CD1c-positive myeloid dendritic cell (primary cell): ENCODE results near the gene ZNFX1.
"Not testable (repeated sequence)": the region's sequence is repeated elsewhere in the genome, so short reads cannot be mapped to it uniquely, and the experiment has no call there.

Experiments used
- DNase-seq: peaks from one replicate; pipeline ENCODE4 v3.0.0-alpha.2; 2016; ENCODE audit errors: extremely low spot score

ZNFX1 gene

DNA sequence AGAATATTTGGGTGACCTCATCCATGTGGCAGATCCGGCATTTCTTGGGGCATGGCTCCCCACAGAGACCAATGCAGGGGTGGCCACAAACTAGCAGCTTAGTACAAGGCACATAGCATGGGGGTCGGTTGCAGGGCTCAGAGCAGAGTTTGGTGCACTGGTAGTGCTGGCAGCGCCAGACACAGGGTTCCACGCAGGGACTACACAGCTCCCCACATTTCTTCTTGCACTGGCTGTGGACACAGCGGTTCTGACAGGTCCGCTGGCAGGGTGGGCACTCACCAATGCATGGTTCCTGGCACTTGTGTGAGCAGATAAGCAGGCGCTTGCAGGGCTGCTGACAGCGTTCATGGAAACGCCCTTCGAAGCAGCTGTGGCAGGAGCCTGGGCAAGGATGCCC, 29.6 kb downstream of the ZNFX1 start:
- DNase-seq: no peak

DNA sequence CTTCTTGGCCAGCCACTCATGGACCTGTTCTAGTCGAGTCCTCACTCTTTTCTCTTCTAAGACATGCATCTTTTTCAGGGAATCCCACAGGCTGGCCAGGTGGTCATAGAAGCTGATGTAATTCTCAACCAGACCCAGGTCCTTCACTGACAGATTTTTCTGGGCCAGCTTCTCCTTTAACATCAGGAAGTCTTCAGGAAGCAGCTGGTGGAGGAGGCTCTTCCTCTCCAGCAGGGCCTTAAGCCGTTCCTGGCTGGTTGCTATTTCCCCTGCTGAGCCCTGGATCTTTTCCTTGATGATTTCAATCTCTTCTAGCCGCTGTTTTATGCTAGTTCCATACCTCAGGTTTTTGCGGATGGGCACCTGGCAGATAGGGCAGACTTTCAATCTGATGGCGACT, 30.1 kb downstream of the ZNFX1 start:
- DNase-seq: no peak

GRCh38 chr20:49247169-49247723, 30.6 kb downstream of the ZNFX1 start:
- no peak for DNase-seq

DNA sequence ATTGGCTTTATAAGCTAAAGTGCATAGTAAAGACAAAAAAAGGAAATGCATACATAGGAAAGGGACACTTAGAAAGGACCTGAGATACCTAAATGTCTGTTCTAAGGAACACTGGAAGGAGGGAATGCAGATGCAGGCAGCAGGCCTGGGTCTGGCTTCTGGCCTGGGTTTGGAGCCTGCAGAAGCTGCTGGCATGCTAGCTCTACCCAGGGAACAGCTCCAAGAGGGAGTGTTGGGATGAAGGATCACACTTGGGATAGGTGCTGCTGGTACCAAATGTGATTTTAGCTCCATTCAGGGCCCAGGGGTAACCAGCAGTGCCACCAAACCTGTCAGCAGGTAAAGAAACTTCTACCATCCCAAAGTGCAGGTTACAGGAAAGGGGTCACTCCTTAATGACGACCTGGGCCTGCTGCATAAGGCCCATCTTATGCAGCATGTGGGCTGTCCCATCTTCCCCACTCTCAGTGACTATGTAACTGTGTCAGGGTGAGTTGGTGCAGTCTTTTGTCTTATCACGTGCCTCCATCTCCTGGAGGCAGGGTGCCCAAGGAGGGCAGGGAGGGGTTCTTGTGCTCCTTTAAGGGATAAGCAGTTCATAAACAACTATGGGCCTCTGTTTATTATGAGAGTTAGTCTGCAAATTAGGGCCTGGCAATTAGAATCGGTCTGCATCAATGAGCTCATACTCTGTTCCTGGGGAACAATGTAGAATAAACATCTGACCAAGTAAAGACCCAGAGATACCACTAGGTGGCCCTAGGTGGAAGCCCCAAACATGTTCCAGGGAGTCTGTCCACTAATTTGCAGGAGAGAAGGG, 31.7 kb downstream of the ZNFX1 start:
- peak; percentile 29 for DNase-seq

DNA sequence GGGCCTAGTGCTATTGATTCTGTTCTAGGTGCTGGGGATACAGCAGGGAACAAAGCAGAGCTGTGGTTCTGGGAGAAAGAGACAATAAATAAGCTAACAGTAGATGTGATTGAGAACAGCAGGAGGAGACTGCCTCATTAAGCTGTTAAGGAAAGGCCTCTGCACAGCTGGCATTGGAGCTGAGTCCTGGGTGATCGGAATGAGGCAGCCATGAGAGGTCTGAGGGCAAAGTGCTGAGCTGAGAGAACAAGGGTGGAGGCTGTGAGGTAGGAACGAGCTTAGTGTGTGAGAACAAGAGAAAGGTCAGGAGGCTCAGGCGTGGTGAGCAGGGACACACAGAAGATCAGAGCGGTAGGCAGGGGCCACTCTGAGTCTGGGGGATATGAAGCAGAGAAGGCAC, 40.3 kb downstream of the ZNFX1 start:
- no peak for DNase-seq

DNA sequence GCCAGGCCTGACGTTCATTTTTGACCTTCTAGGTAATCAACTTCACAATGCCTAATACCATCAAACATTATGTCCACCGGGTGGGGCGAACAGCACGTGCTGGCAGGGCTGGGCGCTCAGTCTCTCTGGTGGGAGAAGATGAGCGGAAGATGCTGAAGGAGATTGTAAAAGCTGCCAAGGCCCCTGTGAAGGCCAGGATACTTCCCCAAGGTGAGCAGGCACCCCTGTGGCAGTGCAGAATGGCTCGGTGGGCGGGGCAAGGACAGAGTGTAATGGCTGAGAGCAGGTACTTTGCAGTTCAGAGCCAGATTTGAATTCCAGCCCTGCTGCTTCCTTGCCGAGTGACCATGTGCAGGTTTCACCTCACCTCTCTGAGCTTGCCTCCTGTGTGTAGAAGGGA, 41.6 kb downstream of the ZNFX1 start:
- no peak for DNase-seq

DNA sequence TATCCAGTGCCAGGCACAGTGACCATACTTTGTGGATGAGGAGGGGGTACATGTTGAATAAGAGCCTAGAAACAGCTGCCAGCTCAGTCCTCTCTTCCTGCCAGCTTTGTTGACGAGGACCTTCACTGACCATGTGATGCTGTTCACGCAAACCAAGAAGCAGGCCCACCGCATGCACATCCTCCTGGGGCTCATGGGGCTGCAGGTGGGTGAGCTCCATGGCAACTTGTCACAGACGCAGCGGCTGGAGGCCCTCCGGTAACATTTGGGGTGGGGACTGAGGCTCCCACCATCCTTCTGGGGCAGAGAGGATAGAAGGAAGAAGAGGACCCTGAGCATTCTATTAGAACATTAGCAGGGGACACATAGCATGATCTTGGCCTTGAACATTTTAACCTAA, 43.0 kb downstream of the ZNFX1 start:
- DNase-seq: no peak

DNA sequence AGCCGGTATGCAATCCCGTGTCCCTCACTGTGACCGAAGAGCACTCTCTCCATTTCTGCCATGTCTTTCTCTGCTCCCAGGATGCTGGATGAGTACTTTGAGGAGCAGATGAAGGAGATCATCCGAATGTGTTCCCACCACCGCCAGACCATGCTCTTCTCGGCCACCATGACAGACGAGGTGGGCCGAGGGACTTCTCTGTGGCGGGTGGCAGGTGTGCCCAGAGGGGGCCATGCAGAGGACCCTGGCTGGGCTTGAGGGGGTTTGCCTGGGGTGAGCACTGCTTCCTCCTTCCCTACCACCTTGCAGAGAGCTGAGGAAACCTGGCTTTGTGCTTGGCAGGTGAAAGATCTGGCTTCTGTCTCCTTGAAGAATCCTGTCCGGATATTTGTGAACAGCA, 44.6 kb downstream of the ZNFX1 start:
- no peak for DNase-seq

GRCh38 chr20:49231471-49231870, 46.4 kb downstream of the ZNFX1 start:
- no peak for DNase-seq

- peak; percentile 88 for DNase-seq
Measured at GRCh38 chr20:49230561-49231133, 47.2 kb downstream of the ZNFX1 start.

DNA sequence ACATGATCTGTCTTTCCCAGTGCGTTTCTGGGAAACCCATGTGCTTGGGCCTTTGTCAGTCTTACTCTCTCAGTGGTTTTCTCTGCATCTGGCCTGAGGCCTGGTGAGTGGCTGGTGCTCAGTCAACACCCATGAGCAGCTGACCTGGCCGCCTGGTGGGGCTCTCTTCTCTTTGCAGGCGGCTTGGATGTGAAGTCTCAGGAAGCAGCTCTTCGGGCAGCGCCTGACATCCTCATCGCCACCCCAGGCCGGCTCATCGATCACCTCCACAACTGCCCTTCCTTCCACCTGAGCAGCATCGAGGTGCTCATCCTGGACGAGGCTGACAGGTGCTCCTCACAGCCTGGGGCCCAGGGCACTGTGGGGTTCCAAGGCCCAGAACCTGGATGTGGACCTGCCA, 47.8 kb downstream of the ZNFX1 start:
- DNase-seq: no peak

DNA sequence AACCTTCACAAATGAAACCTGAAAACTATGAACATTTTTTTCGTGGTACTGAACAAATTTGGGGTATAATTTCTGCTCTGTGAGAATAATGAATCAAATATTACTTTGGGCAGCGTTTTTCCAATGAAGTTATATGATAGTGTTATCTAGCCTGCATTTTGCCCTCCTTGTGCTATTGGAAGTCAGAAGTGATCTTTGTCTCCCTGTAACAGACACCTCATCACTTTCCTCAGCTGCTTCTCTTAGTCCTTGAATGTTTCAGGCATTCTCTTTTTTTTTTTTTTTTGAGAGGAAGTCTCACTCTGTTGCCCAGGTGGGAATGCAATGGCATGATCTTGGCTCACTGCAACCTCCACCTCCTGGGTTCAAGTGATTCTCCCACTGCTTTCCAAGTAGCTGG, 48.5 kb downstream of the ZNFX1 start:
- DNase-seq: no peak

- no peak for DNase-seq
Measured at GRCh38 chr20:49228676-49229075, 49.2 kb downstream of the ZNFX1 start.

GRCh38 chr20:49225896-49226295, 52.0 kb downstream of the ZNFX1 start:
- no peak for DNase-seq

- DNase-seq: no peak
Measured at GRCh38 chr20:49219924-49220831, 57.7 kb downstream of the ZNFX1 start.

- DNase-seq: peak; percentile 100
Measured at GRCh38 chr20:49219091-49219923, 58.5 kb downstream of the ZNFX1 start, which contains the start of gene DDX27. TSS of gene DDX27 (plus strand) at chr20:49219416. CDS start at chr20:49219449, 33 bp downstream.

GRCh38 chr20:49218739-49219090, 59.1 kb downstream of the ZNFX1 start:
- not testable (repeated sequence) for DNase-seq

DNA sequence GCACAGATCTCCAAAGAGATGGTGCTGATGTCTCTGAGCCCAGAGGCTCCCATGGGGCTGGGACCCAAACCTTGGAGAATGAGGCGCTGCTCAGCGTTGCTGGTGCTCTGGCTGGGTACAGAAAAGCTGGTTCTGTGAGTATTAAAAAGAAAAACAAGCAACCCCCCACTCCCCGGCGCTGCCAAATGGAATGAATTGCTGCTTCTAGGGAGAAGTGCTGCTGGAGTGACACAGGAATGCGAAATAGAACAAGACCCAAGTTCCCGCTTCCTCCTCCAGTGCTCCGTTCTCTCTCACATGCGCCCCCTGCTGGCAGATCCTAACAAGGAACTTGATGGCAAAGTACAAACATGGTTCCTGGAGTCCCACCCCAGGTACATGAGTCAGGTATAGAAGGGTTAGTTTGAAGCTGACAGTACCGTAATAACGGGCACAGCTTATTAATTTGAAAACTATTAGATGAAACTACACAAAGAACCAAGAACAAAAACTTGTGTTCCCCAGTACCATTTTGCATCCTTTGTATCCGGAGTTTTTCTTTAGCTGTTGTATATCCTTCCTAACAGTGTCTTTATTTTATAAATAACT, 60.8 kb downstream of the ZNFX1 start:
- DNase-seq: peak; percentile 96

DNA sequence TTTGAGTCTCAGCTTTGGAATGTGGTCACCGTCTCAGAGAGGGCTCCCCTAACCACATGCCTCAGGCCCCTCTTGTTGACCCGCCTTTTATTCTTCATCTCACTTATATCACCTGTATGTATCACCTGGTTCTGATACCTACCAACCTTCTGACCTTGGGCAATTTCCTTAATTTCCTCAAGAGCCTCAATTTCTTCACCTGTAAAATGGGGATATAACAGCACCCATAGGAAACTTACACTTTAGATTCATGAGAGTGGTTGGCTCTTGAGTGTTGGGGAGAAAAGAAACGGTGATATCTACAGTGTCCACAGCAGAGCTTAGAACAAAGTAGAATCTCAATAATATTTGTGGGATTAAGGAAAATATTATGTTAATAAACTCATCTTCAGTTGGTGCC, 62.6 kb downstream of the ZNFX1 start:
- no peak for DNase-seq

DNA sequence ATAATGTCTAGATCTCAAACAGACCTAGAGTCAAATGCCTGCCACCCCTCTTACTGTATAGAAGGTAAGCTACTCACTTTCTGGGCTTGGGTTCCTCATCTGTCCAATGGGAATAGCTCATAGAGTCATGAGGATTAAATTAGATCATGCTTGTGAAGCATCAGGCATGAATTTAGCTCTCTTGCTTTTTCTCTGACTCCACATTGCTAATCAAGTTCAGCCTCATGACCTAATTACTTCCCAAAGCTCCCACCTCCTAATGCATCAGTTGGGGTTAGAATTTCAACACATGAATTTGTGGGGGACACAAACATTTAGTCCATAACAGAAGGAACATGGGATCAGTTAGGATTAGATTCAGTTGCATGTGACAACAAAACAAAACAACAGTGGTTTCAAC, 63.3 kb downstream of the ZNFX1 start:
- DNase-seq: no peak

DNA sequence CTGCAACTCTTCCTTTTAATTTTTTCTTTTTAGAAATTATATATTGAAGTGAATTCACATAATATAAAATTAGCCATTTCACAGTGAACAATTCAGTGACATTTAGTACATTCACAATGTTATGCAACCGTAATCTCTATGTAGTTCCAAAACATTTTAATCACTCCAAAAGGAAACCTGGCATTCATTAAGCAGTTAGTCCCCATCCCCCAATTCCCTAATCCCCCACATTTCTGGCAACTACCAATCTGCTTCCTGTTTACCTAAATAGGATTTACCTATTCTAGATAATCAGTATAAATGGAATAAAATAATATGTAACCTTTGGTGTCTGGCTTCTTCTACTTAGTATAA, 67.1 kb downstream of the ZNFX1 start:
- DNase-seq: no peak
